HG03571 (cell line): Measurements from ENCODE around the gene HINT2.

ENCODE experiments used
- ATAC-seq: cut with Tn5 transposase; IDR thresholded peaks from one replicate; pipeline ENCODE4 v1.9.1; 2021; ENCODE audit not compliant: unreplicated experiment

The HINT2 gene

GRCh38 chr9:35781066-35781465 is 33.8 kb downstream of the HINT2 start:
- no peak for ATAC-seq

- no peak for ATAC-seq
Observed at GRCh38 chr9:35778496-35778895, 36.3 kb downstream of the HINT2 start.

GRCh38 chr9:35776018-35776417 is 38.8 kb downstream of the HINT2 start:
- ATAC-seq: no peak

DNA sequence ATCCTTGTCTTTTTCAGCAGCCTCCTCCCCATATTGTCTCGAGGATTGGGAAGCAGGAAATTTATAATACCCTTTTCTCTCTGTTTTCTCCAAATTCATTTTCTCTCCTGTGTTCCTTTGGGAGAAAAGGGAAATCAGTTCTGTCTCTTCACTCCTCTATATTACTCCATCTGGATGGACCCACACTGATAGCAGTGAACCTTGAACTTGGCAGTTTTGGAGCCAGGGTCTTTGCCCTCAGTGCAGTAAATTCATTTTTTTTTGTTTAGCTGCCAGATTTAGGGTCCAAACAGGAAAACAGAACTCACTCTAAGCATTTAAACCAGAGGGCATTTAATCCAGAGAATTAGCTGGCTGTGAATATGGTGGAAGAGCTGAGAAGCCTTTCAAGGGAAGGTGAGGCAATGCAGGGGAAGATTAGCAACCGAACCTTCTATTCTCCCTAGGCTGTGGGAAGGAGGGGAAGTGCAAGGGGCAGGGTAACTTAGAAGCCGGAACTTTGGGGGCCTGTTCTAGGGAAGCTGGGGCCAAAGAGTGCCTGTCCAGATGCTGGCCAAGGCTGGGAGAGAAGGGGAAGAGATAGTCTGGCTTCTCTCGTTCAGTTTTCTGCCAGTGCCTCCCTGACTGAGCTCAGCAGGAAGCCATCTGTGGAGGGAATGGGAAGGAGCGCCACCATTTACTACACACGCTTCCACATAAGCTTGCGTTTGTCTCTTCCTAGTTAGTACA is 39.8 kb downstream of the HINT2 start:
- no peak for ATAC-seq

DNA sequence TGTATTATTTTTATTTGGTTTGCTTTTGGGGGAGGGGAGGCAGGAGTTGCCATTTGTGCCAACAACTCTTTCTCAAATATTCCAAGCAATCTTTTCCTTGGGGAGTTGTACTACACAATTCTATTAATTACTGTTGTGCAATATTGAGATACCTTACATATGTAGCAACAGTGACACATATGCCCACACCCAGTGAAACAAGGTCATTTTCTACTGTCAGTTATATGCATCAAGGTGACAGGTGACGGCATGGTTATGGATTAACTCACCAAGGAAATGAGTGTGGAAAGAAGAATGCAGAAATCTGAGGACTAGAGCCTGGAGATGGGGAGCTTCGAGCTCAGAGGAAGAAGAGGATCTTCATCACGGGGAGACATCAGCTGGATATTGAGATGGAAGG is 42.9 kb downstream of the HINT2 start:
- no peak for ATAC-seq

- ATAC-seq: no peak
Observed at GRCh38 chr9:35771534-35771933, 43.3 kb downstream of the HINT2 start.

DNA sequence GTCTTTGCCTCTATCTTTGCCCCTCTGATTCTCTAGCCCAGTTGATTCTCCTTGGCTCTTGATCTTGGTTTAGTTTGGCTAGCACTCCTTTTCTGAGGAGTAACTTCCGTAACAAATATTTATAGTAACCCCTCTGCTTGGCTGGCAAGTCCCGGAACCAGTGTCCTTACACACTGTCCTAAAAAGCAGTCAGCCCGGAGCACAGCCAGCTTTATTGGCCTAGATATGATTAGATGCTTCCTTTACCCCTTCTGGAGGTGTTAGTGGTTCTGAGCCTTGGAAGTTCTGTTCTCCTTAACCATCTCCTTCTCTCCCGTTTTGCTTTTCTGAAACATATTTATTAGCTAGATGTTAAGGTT is 43.8 kb downstream of the HINT2 start:
- no peak for ATAC-seq

GRCh38 chr9:35769763-35770162 is 45.1 kb downstream of the HINT2 start:
- ATAC-seq: no peak

DNA sequence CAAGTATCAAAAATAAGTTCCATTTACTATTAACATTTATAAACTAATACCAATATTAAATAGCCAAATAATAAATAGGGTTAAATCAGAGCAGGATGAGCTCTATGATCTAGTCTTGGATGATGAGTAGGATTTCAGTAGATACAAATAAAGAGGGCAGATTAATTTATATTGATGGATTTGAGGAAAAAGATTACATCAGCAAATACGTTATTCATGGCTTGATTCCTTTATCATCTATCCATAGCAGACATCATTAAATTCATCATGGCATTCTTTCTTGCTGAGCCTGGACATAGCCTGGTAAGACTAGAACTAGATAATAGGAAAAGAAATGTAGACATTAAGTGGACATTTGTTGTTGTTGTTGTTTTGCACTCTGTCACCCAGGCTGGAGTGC is 47.4 kb downstream of the HINT2 start:
- ATAC-seq: no peak

- no peak for ATAC-seq
Observed at GRCh38 chr9:35766997-35767396, 47.8 kb downstream of the HINT2 start.

DNA sequence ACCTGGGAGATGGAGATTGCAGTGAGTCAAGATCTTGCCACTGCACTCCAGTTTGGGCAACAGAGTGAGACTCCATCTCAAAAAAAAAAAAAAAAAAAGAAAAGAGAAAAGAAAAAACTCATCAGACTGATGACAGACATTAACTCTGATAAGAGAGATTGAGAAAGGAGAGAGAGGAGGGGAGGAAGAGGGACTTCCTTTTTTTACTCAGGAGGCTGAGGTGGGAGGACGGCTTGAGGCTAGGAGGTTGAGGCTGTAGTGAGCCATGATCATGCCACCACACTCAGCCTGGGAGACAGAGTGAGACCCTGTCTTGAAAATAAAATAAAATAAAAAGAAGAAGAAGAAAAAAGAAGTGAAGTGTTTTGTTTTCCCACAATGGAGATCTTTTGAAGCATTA is 51.0 kb downstream of the HINT2 start:
- no peak for ATAC-seq

DNA sequence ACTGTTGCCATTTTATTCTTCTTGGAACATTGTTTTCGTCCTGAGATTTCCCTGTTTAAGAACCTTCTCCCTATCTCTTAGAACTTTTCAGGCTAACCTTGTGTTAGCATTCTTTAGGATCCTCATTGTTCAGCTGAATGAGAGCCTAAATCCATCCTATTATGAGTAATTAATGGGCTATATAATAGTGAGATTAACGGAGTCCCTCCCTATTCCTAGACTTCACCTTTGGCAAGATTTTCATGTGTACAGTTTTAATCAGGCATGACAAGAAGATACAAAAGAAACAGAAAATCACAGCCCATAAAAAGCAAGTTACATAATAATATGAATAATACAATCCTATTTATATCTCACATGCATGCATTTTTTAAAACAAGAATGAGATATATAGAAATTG is 51.7 kb downstream of the HINT2 start:
- no peak for ATAC-seq
